AG10803 (cell line): Measurements from ENCODE around the gene RAB3B.
"Not testable (repeated sequence)": the region's sequence is repeated elsewhere in the genome, so short reads cannot be mapped to it uniquely, and the experiment has no call there.

Experiments
- DNase-seq: peaks from one replicate; pipeline ENCODE4 v3.0.0; 2010; ENCODE audit warnings: low read depth
- H3K4me3 ChIP-seq: 2 replicates; pipeline ENCODE4 v1.5.1; 2011; ENCODE audit warnings: mild to moderate bottlenecking, low read length, control low read depth
- TF ChIP-seq, protein P1 (sequence below): conservative IDR thresholded peaks from 2 replicates; pipeline ENCODE4 v1.5.1; 2011; ENCODE audit warnings: mild to moderate bottlenecking, low read length, control low read depth, inconsistent platforms

Gene RAB3B

DNA sequence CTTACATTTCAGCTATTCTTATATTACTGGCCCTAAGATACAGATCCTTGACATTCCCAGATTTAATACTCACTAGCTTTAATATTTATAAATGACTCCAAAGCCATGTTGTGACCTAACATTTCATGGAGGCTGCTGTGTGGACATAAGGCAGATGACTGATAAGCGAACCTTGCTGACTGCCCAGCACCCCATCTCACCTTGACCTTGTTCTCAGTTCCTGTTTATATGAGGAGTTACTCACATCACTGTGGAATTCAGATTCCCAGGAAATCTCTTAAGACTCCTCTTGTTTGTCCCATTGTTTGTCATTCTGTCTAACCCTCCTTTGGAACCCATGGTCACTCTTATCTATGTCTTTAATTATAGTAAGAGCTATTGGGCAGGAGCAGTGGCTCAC is 21.9 kb downstream of the RAB3B start:
- DNase-seq, result no peak
- TF ChIP-seq, protein P1, sequence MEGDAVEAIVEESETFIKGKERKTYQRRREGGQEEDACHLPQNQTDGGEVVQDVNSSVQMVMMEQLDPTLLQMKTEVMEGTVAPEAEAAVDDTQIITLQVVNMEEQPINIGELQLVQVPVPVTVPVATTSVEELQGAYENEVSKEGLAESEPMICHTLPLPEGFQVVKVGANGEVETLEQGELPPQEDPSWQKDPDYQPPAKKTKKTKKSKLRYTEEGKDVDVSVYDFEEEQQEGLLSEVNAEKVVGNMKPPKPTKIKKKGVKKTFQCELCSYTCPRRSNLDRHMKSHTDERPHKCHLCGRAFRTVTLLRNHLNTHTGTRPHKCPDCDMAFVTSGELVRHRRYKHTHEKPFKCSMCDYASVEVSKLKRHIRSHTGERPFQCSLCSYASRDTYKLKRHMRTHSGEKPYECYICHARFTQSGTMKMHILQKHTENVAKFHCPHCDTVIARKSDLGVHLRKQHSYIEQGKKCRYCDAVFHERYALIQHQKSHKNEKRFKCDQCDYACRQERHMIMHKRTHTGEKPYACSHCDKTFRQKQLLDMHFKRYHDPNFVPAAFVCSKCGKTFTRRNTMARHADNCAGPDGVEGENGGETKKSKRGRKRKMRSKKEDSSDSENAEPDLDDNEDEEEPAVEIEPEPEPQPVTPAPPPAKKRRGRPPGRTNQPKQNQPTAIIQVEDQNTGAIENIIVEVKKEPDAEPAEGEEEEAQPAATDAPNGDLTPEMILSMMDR, result no peak
- no peak overlapping the region for H3K4me3 ChIP-seq

DNA sequence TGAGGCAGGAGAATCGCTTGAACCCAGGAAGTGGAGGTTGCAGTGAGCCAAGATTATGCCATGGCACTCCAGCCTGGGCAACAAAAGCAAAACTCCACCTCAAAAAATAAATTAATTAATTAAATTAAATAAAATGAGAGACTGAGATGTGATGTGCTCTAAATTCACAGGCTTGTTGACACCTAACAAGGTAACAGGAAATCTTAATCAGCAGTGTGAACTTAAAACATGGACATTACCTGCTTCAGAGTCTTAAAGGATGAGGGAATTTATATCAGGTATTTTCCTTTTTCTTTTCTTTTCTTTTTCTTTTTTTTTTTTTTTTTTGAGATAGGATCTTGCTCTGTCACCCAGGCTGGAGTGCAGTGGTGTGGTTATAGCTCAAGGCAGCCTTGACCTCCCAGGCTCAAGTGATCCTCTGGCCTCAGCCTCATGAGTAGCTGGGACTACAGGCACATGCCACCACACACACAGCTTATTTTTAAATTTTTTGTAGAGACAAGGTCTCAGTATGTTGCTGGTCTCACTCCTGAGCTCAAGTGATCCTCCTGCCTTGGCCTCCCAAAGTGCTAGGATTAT is 23.2 kb downstream of the RAB3B start:
- DNase-seq, H3K4me3 ChIP-seq: not testable (repeated sequence)

DNA sequence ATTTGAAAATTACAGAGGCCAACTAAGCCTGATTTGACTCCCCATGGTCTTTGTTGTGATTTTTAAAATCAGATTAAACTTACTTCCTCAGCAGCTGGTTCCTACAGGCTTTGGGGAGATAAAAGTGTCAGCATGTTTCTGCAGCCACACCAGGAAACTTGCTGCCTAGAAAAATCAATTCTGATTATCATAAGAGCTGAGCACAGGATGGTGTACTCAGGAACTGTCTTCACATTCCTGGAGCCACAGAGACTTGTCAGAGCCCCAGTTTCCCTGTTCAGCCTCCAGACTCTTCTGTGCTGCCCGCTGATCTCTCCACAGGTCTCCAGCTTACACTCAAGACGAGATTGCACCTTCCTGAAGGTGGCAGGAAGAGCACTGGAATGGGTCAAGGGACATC is 23.9 kb downstream of the RAB3B start:
- no peak overlapping the region for H3K4me3 ChIP-seq
- TF ChIP-seq, protein P1, result no peak
- no peak for DNase-seq

DNA sequence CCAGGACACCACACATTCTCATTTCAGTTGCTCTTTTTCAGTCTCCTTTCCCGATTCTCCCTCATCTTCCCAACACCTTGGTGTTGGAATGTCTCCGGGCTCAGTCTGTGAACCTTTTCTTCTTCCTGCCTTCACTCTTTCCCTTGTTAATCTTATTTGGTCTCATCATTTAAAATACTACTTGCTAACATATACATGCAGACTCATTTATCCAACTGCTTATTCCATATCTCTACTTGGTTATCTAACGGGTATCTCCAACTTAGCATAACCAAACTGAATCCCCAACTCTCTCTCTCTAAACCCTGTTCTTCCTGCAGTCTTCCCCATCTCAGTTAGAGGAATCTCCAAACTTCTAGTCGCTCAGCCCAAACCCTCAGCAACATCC is 26.2 kb downstream of the RAB3B start:
- no peak overlapping the region for H3K4me3 ChIP-seq
- no peak for DNase-seq
- TF ChIP-seq, protein P1, result no peak

DNA sequence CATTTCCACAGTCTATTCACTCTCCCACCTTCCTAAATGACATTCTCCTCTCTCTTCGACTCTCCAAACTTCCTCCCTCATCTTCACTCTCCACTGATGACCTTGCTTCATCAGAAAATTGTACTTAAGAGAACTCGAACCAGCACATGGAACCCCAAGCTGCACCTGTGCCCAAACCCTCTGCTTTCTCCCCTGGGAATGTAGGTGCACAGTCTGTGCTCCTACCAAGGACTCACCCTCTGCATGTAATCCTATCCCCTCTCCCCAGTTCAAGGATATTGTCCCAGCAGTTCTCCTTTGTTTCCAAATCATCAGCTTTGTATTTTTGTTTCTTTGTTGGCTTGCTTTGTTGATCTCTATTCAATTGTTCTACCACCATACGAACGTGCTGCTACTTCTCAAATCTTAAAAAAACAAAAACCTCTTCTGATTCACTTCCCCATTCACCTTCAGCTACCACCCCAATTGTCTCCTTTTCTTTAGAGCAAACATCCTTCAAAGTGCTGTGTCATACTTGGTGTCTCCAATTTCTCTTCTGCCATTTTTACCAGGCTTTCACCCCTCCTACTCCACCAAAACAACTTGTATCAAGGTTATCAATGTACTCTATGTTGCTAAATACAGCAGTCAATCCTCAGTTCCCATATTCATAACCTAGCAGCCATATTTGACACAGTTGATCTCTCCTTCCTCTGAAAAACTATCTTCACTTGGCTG is 26.8 kb downstream of the RAB3B start:
- H3K4me3 ChIP-seq, result no peak overlapping the region
- DNase-seq, result no peak
- TF ChIP-seq, protein P1, result no peak

DNA sequence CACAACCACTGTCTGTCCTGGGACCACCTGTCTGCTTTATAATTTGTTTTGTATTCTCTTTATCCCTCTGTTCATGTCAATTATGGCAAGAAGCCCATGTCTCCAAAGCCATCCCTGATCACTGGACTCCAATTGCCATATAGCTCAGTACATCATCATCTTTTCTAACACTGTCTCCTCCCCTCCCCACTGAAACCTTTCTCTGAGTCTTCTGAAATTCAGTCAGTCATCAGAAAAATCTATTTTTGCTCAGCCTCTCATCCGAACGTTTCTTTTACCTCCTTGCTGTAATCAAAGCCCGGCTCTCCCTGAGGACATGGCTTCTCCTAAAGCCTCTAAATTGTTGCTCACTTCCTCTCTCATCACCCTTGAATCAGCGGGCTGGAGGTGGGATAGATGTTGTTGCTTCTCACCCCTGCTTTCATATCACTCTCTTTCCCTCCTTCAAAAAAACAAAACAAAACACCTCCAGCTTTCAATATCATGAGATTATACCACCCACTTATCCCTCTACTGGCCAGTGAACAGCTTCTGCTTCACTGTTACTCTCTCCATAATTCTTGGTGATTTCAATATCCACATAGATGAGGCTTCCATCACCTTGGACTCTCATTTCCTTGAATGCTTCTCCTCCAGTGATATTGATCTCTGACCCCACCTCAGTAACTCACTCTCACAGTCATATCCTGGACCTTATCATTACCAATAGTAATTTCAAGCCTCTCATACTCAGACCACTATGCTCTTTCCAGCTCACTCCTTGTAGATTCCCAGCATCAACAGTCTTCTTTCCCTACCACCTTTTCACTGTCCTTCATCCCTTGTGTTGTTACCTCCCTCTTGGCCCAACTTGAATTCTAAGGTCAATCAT is 27.8 kb downstream of the RAB3B start:
- DNase-seq, result no peak
- TF ChIP-seq, protein P1, result no peak
- no peak overlapping the region for H3K4me3 ChIP-seq

DNA sequence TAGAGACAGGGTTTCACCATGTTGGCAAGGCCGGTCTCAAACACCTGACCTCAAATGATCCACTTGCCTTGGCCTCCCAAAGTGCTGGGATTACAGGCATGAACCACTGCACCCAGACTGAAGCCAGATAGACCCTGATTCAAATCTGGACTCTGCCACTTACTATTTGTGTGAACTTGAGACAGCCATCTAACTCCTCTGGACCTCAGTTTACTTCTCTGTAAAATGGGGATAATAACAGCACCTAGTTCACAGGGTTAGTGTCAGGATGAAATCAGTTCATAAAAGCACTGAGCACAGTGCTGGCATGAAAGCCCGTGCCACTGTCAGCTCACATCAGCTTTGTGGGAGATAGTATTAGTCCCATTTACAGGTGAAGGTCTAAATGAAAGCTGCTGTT is 28.5 kb downstream of the RAB3B start:
- TF ChIP-seq, protein P1, result no peak
- DNase-seq, result no peak
- H3K4me3 ChIP-seq, result no peak overlapping the region
